ENCODE results near the gene CDH15.

The CDH15 gene

DNA sequence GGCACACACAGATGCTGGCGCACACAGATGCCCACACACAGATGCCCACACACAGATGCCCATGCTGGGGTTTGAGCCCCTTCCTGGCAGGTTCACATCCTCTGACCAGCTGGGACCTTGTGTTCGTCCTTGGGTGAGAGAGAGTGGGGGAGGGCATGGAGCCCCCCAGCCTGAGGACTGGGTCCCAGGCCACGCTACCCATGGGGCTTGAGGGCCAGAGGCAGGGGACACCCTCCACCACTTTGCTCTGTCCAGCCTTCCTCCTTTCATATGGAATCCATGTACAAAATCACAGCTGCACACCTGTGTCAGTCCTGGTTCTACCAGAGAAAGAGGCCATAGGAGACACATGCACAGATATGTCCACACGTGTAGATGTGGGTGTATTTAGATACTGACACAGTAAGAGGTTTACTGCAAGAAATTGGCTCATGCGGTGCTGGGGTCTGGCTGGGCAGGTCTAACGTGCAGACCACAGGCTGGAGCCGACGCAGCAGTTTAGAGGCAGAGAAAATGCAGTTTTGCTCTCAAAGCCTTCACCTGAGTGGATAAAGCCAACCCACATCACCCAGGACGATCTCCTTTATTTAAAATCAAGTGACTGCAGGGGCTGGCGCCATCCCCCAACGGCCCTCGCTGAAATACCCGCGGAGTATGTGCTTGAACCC is 17.9 kb downstream of the CDH15 start:
- H3K4me3 ChIP-seq (ENCODE audit: low read length): no peak overlapping the region

DNA sequence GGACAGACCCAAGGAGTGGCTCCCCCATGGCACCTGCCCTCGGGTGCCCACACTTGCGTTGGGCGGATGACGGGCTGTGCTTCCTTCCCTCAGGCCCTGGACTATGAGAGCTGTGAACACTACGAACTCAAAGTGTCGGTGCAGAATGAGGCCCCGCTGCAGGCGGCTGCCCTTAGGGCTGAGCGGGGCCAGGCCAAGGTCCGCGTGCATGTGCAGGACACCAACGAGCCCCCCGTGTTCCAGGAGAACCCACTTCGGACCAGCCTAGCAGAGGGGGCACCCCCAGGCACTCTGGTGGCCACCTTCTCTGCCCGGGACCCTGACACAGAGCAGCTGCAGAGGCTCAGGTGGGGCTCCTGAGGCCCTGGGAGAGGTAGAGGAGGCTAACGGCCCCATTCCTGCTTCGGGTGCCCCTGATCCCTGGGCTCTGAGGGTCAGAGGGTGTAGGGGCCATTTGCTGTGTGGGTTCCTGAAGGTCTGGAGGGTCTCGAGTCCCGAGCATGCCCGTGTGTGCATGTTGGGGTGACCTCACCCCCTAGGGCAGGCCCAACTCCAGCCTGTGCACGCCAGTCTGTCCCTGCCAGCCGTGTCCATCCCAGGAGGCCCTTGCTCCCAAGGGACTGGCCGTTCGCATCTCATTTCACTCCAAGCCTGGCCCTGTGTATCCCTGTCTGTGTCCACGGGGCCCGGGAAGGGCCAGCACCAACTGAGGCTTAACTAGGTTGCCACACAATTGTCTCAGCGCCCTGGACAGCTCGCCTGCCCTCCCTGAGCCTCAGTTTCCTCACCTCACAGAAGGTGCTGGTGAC is 18.8 kb downstream of the CDH15 start:
- H4K20me1 ChIP-seq (ENCODE audit: control insufficient read depth, insufficient read depth, low read depth, low read length): no peaks in the 10 kb centered on the region
- TF ChIP-seq, protein P1, sequence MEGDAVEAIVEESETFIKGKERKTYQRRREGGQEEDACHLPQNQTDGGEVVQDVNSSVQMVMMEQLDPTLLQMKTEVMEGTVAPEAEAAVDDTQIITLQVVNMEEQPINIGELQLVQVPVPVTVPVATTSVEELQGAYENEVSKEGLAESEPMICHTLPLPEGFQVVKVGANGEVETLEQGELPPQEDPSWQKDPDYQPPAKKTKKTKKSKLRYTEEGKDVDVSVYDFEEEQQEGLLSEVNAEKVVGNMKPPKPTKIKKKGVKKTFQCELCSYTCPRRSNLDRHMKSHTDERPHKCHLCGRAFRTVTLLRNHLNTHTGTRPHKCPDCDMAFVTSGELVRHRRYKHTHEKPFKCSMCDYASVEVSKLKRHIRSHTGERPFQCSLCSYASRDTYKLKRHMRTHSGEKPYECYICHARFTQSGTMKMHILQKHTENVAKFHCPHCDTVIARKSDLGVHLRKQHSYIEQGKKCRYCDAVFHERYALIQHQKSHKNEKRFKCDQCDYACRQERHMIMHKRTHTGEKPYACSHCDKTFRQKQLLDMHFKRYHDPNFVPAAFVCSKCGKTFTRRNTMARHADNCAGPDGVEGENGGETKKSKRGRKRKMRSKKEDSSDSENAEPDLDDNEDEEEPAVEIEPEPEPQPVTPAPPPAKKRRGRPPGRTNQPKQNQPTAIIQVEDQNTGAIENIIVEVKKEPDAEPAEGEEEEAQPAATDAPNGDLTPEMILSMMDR (IDR thresholded peaks at IDR 0.05; ENCODE audit: low read depth, low read length, poor library complexity, severe bottlenecking): no peak
- TF ChIP-seq EZH2phosphoT487 (IDR thresholded peaks at IDR 0.05; ENCODE audit: borderline replicate concordance, low read length): no peak
- no peak overlapping the region for H3K4me2 ChIP-seq (ENCODE audit: low read length)
- H3K36me3 ChIP-seq (ENCODE audit: control insufficient read depth, low read length): no peaks in the 10 kb centered on the region
- H3K4me3 ChIP-seq (ENCODE audit: low read length): no peak overlapping the region
- H3K79me2 ChIP-seq (ENCODE audit: control insufficient read depth, low read length): no peaks in the 10 kb centered on the region
- no peaks in the 10 kb centered on the region for H3K27me3 ChIP-seq (ENCODE audit: control insufficient read depth, low read length)
- peaks cover 17% of the 10 kb centered on the region for H3F3A ChIP-seq (ENCODE audit: control insufficient read depth, insufficient read depth)
- H3K9me3 ChIP-seq (ENCODE audit: control insufficient read depth, insufficient read depth, low read length): no peaks in the 10 kb centered on the region
- peaks cover 4% of the 10 kb centered on the region; the same call in 1 of the 2 replicates for H3K4me1 ChIP-seq (ENCODE audit: control insufficient read depth, low read length)
- H3K9me2 ChIP-seq (replicated peaks; ENCODE audit: control insufficient read depth, low read length): no peaks in the 10 kb centered on the region
- H3K27ac ChIP-seq (ENCODE audit: low read depth, low read length): no peak overlapping the region

More for the DNA sequence above, 17.9 kb downstream of the CDH15 start:
- H3K9me3 ChIP-seq (ENCODE audit: control insufficient read depth, insufficient read depth, low read length): no peaks in the 10 kb centered on the region
- no peak overlapping the region for H3K27ac ChIP-seq (ENCODE audit: low read depth, low read length)
- H3F3A ChIP-seq (ENCODE audit: control insufficient read depth, insufficient read depth): peaks cover 17% of the 10 kb centered on the region
- no peak for TF ChIP-seq EZH2phosphoT487 (IDR thresholded peaks at IDR 0.05; ENCODE audit: borderline replicate concordance, low read length)
- TF ChIP-seq, protein P1 (IDR thresholded peaks at IDR 0.05; ENCODE audit: low read depth, low read length, poor library complexity, severe bottlenecking): no peak
- no peaks in the 10 kb centered on the region for H3K9me2 ChIP-seq (replicated peaks; ENCODE audit: control insufficient read depth, low read length)
- H3K4me2 ChIP-seq (ENCODE audit: low read length): no peak overlapping the region
- no peaks in the 10 kb centered on the region for H4K20me1 ChIP-seq (ENCODE audit: control insufficient read depth, insufficient read depth, low read depth, low read length)
- no peaks in the 10 kb centered on the region for H3K79me2 ChIP-seq (ENCODE audit: control insufficient read depth, low read length)
- peaks cover 4% of the 10 kb centered on the region; the same call in 1 of the 2 replicates for H3K4me1 ChIP-seq (ENCODE audit: control insufficient read depth, low read length)
- no peaks in the 10 kb centered on the region for H3K27me3 ChIP-seq (ENCODE audit: control insufficient read depth, low read length)
- H3K36me3 ChIP-seq (ENCODE audit: control insufficient read depth, low read length): no peaks in the 10 kb centered on the region

DNA sequence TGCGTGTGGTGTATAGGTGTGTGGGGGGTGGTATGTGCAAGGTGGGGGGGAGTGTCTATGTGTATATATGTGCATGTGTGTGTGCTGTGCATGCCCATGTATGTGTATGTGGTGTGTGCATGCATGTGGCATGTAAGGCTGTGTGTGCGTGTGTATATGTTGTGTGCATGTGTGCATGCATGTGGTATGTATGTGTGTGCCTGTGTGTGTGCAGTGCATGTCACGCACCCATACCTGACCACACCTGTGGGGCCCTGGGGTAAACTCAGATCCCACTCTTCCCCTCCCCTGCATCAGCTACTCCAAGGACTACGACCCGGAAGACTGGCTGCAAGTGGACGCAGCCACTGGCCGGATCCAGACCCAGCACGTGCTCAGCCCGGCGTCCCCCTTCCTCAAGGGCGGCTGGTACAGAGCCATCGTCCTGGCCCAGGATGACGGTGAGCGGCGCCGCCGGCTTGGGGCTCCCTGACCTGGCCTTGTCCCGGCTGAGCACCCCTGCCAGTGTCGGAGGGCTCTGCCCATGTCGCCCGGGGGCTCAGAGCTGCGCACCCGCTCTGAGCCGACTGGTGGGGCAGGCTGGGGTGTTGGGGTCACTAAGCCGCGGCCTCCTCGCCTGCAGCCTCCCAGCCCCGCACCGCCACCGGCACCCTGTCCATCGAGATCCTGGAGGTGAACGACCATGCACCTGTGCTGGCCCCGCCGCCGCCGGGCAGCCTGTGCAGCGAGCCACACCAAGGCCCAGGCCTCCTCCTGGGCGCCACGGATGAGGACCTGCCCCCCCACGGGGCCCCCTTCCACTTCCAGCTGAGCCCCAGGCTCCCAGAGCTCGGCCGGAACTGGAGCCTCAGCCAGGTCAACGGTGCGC is 19.7 kb downstream of the CDH15 start:
- TF ChIP-seq, protein P1 (IDR thresholded peaks at IDR 0.05; ENCODE audit: low read depth, low read length, poor library complexity, severe bottlenecking): no peak
- TF ChIP-seq EZH2phosphoT487 (IDR thresholded peaks at IDR 0.05; ENCODE audit: borderline replicate concordance, low read length): no peak
- peaks cover 4% of the 10 kb centered on the region; the same call in 1 of the 2 replicates for H3K4me1 ChIP-seq (ENCODE audit: control insufficient read depth, low read length)
- H3K79me2 ChIP-seq (ENCODE audit: control insufficient read depth, low read length): no peaks in the 10 kb centered on the region
- no peak overlapping the region for H3K4me2 ChIP-seq (ENCODE audit: low read length)
- no peaks in the 10 kb centered on the region for H3K27me3 ChIP-seq (ENCODE audit: control insufficient read depth, low read length)
- H3K9me2 ChIP-seq (replicated peaks; ENCODE audit: control insufficient read depth, low read length): no peaks in the 10 kb centered on the region
- no peak overlapping the region for H3K4me3 ChIP-seq (ENCODE audit: low read length)
- H3F3A ChIP-seq (ENCODE audit: control insufficient read depth, insufficient read depth): peaks cover 17% of the 10 kb centered on the region
- H4K20me1 ChIP-seq (ENCODE audit: control insufficient read depth, insufficient read depth, low read depth, low read length): no peaks in the 10 kb centered on the region
- H3K27ac ChIP-seq (ENCODE audit: low read depth, low read length): no peak overlapping the region
- H3K9me3 ChIP-seq (ENCODE audit: control insufficient read depth, insufficient read depth, low read length): no peaks in the 10 kb centered on the region
- no peaks in the 10 kb centered on the region for H3K36me3 ChIP-seq (ENCODE audit: control insufficient read depth, low read length)
